Ishikawa (cell line): ENCODE results near the gene RNF8.

ENCODE experiments used
- CEBPB ChIP-seq: IDR thresholded peaks from 2 replicates; pipeline ENCODE4 v1.6.1; 2012
- CREB1 ChIP-seq: IDR thresholded peaks from 2 replicates; pipeline ENCODE4 v1.6.1; 2012; ENCODE audit warnings: low read depth
- EGR1 ChIP-seq: IDR thresholded peaks from 2 replicates; pipeline ENCODE4 v1.6.1; 2012
- EP300 ChIP-seq: IDR thresholded peaks from 2 replicates; pipeline ENCODE4 v1.6.1; 2012; ENCODE audit warnings: borderline replicate concordance
- FOXM1 ChIP-seq: IDR thresholded peaks from 2 replicates; pipeline ENCODE4 v1.6.1; 2012; ENCODE audit warnings: low read depth, borderline replicate concordance
- MAX ChIP-seq: IDR thresholded peaks from 2 replicates; pipeline ENCODE4 v1.6.1; 2012
- NFIC ChIP-seq: IDR thresholded peaks from 2 replicates; pipeline ENCODE4 v1.6.1; 2012
- RAD21 ChIP-seq: IDR thresholded peaks from 2 replicates; pipeline ENCODE4 v1.6.1; 2012; ENCODE audit warnings: low read depth
- TAF1 ChIP-seq: IDR thresholded peaks from 2 replicates; pipeline ENCODE4 v1.6.1; 2012; ENCODE audit warnings: low read depth, mild to moderate bottlenecking
- TCF12 ChIP-seq: IDR thresholded peaks from 2 replicates; pipeline ENCODE4 v1.6.1; 2012; ENCODE audit warnings: low read depth
- TEAD4 ChIP-seq: IDR thresholded peaks from 2 replicates; pipeline ENCODE4 v1.6.1; 2012
- YY1 ChIP-seq: IDR thresholded peaks from 2 replicates; pipeline ENCODE4 v1.6.1; 2012; ENCODE audit warnings: low read depth
- ZBTB7A ChIP-seq: IDR thresholded peaks from 2 replicates; pipeline ENCODE4 v1.6.1; 2012; ENCODE audit warnings: low read depth
- TF ChIP-seq, protein P1 (sequence below): IDR thresholded peaks from 2 replicates; pipeline ENCODE4 v1.6.1; 2012; ENCODE audit warnings: low read depth, mild to moderate bottlenecking
- TF ChIP-seq, protein P2 (sequence below): IDR thresholded peaks from 2 replicates; pipeline ENCODE4 v1.6.1; 2012

The RNF8 gene

DNA sequence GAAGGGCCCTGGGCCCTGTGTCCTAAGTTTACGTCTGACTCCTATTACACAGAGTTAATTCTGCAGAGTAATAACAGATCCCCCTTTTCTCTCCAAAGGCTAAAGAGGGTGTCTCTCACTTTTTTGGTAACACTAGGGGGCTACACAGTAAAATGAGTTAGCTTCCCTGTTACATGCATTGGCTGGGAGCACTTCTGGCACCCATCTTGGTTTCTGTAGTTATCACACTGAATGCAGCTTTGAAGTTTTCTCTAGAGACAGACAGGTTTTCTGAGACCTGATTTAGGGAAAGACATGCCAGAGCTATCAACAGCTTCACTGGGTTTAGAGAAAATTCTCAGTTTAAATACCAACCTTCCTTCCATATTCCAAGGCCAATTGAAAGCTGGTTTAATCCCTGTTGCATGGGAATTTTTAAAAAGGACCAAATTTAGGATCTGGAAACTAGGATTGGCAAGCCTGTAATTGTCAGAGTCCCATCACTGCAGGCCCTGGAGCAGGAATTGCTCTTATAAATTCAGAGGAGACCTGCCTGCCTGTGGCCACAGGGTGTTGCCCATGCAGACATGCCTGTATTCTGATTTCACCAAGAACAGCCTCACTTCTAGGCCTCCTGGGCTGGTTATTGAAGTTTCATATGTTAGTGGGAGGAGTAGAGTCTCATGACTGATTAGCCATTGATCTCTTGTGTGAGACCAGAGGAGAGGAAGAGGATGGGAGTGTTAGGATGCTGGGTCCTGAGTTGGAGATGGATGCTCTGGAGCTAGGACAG lies 29.4 kb downstream of the RNF8 start:
- no peak for TF ChIP-seq YY1
- TF ChIP-seq NFIC: no peak
- TF ChIP-seq, protein P1, sequence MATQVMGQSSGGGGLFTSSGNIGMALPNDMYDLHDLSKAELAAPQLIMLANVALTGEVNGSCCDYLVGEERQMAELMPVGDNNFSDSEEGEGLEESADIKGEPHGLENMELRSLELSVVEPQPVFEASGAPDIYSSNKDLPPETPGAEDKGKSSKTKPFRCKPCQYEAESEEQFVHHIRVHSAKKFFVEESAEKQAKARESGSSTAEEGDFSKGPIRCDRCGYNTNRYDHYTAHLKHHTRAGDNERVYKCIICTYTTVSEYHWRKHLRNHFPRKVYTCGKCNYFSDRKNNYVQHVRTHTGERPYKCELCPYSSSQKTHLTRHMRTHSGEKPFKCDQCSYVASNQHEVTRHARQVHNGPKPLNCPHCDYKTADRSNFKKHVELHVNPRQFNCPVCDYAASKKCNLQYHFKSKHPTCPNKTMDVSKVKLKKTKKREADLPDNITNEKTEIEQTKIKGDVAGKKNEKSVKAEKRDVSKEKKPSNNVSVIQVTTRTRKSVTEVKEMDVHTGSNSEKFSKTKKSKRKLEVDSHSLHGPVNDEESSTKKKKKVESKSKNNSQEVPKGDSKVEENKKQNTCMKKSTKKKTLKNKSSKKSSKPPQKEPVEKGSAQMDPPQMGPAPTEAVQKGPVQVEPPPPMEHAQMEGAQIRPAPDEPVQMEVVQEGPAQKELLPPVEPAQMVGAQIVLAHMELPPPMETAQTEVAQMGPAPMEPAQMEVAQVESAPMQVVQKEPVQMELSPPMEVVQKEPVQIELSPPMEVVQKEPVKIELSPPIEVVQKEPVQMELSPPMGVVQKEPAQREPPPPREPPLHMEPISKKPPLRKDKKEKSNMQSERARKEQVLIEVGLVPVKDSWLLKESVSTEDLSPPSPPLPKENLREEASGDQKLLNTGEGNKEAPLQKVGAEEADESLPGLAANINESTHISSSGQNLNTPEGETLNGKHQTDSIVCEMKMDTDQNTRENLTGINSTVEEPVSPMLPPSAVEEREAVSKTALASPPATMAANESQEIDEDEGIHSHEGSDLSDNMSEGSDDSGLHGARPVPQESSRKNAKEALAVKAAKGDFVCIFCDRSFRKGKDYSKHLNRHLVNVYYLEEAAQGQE: no peak
- TF ChIP-seq EP300: no peak
- TF ChIP-seq CEBPB: no peak
- TF ChIP-seq CREB1: no peak
- no peak for TF ChIP-seq TEAD4
- TF ChIP-seq TAF1: no peak
- TF ChIP-seq TCF12: no peak
- TF ChIP-seq MAX: no peak
- TF ChIP-seq EGR1: no peak
- TF ChIP-seq FOXM1: no peak
- no peak for TF ChIP-seq ZBTB7A
- no peak for TF ChIP-seq RAD21
- TF ChIP-seq, protein P2, sequence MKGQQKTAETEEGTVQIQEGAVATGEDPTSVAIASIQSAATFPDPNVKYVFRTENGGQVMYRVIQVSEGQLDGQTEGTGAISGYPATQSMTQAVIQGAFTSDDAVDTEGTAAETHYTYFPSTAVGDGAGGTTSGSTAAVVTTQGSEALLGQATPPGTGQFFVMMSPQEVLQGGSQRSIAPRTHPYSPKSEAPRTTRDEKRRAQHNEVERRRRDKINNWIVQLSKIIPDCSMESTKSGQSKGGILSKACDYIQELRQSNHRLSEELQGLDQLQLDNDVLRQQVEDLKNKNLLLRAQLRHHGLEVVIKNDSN: no peak

DNA sequence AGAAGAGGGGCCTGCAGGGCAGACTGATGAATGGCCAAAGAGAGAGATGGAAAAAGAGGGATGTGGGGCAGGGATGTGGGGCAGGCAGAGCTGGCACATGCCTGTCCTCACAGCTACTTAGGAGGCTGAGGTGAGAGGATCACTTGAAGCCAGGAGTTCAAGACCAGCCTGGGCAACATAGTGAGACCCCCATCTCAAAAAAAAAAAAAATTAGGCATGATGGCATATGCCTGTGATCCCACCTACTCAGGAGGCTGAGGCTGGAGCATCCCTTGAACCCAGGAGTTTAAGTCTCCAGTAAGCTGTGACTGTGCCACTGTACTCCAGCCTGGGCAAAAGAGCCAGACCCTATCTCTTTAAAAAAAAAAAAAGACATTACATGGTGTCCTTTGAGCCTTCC lies 34.8 kb downstream of the RNF8 start:
- TF ChIP-seq TAF1 (no peak), TCF12 (no peak), CEBPB (no peak)
- TF ChIP-seq, protein P1: no peak
- TF ChIP-seq, protein P2: no peak

- TF ChIP-seq CEBPB (no peak), RAD21 (no peak), ZBTB7A (no peak), EGR1 (no peak), TCF12 (no peak), MAX (no peak), FOXM1 (no peak), NFIC (no peak), TEAD4 (no peak), CREB1 (no peak), EP300 (no peak), YY1 (no peak)
- TF ChIP-seq, protein P1: no peak
- TF ChIP-seq, protein P2: no peak
These were observed 36.1 kb downstream of the RNF8 start for GRCh38 chr6:37389857-37390256.

GRCh38 chr6:37391120-37391519 lies 37.3 kb downstream of the RNF8 start:
- no peak for TF ChIP-seq CEBPB
- TF ChIP-seq EP300: no peak
- no peak for TF ChIP-seq ZBTB7A
- TF ChIP-seq MAX: no peak
- TF ChIP-seq, protein P2: no peak
- no peak for TF ChIP-seq RAD21
- no peak for TF ChIP-seq TEAD4
- TF ChIP-seq, protein P1: no peak
- no peak for TF ChIP-seq YY1
